ENCODE measurements around the gene OR51A7. TPM values are rescaled to one million over a fixed set of nuclear protein-coding genes. Genes with fewer than 3 reads are reported as not detected.

OR51A7 gene
- total RNA-seq: not detected in 2 replicates

GRCh38 chr11:4903484-4903883 is at the start of gene OR51A7:
Gene OR51A7 (plus strand): TSS chr11:4903783. CDS start chr11:4907370, 3,587 bp downstream.

GRCh38 chr11:4881860-4882500 is 21.6 kb upstream of the OR51A7 start, which contains the start of gene OR51T1:
Gene OR51T1 (plus strand): TSS chr11:4881900. CDS start chr11:4881900, 0 bp downstream.

GRCh38 chr11:4919250-4919649 is 15.7 kb downstream of the OR51A7 start, which contains the start of gene OR51G2:
Gene OR51G2 (minus strand): TSS chr11:4919350. CDS start chr11:4915663, 3,687 bp downstream.

GRCh38 chr11:4924239-4924638 is 20.7 kb downstream of the OR51A7 start, which contains the start of gene OR51G1:
Gene OR51G1 (minus strand): TSS chr11:4924339. CDS start chr11:4924339, 0 bp downstream.

GRCh38 chr11:4947505-4947904 is 43.9 kb downstream of the OR51A7 start, which contains the start of gene OR51A4:
Gene OR51A4 (minus strand): TSS chr11:4947605. CDS start chr11:4947100, 505 bp downstream.

GRCh38 chr11:4955613-4956012 is 52.0 kb downstream of the OR51A7 start, which contains the start of gene OR51A2:
Gene OR51A2 (minus strand): TSS chr11:4955713. CDS start chr11:4955713, 0 bp downstream.

Other genes starting within 250 kb of the OR51A7 start
- gene OR51E2, start 205.9 kb upstream of the OR51A7 start, total RNA-seq: 0.19 and 0.56 TPM in 2 replicates
- not detected in 2 replicates for gene MMP26, start 199.0 kb upstream of the OR51A7 start, total RNA-seq
- not detected in 2 replicates for gene OR51F1, start 133.8 kb upstream of the OR51A7 start, total RNA-seq
- not detected in 2 replicates for gene OR52R1, start 99.4 kb upstream of the OR51A7 start, total RNA-seq
- gene OR51F2, start 82.5 kb upstream of the OR51A7 start, total RNA-seq: not detected in 2 replicates
- gene OR51S1, start 54.6 kb upstream of the OR51A7 start, total RNA-seq: not detected in 2 replicates
- gene OR51T1, start 21.9 kb upstream of the OR51A7 start, total RNA-seq: not detected in 2 replicates
- gene OR51G2, start 15.6 kb downstream of the OR51A7 start, total RNA-seq: not detected in 2 replicates
- not detected in 2 replicates for gene OR51G1, start 20.6 kb downstream of the OR51A7 start, total RNA-seq
- under 0.01 TPM in 1 of 2 replicates, not detected in the other for gene OR51A4, start 43.8 kb downstream of the OR51A7 start, total RNA-seq
- gene OR51A2, start 51.9 kb downstream of the OR51A7 start, total RNA-seq: not detected in 2 replicates
- gene OR51L1, start 91.1 kb downstream of the OR51A7 start, total RNA-seq: not detected in 2 replicates
- not detected in 2 replicates for gene OR52J3, start 142.7 kb downstream of the OR51A7 start, total RNA-seq
- not detected in 2 replicates for gene OR52E2, start 155.8 kb downstream of the OR51A7 start, total RNA-seq
- gene OR52E1, start 165.8 kb downstream of the OR51A7 start, total RNA-seq: not detected in 2 replicates
- not detected in 2 replicates for gene OR52A5, start 234.6 kb downstream of the OR51A7 start, total RNA-seq